ENCODE measurements around the gene SNRPB2. TPM values are rescaled to one million over a fixed set of nuclear protein-coding genes. Genes with fewer than 3 reads are reported as not detected.

Gene SNRPB2
- total RNA-seq, 1 experiment from 2014 or later, result 78.4 TPM

GRCh38 chr20:16761305-16761829 is 31.5 kb downstream of the SNRPB2 start:
- ChIA-PET POLR2A (no interaction called here), CTCF (interaction anchor here (1.0 to 1.6 kb wide), 5 partner anchors 10 to 243 kb away, joined by 3 to 5 read pairs (median 3); no protein-coding TSS in a partner anchor), RAD21 (ENCODE audit: low non-redundant PET in 1 of 2, low total read pairs in 2 of 2, uncharacterized antibody in 2 of 2, unreplicated experiment in 2 of 2) (no interaction called here)
- intact Hi-C loops (cut with micrococcal nuclease), result loop anchor here (1.0 to 2.0 kb wide), 2 partner anchors 61 to 243 kb away; no protein-coding TSS in a partner anchor
- Histone ChIP-seq H3K4me3 (replicated peaks in 1 of 2; ENCODE audit: low read depth in 1 of 2, low read length in 2 of 2) (no peak overlapping the region), H3K9me2 (ENCODE audit: insufficient read depth) (no peaks in the 10 kb centered on the region), H2AFZ (ENCODE audit: low read depth, low read length, poor library complexity, severe bottlenecking) (no peak overlapping the region), H4K20me1 (ENCODE audit: insufficient read depth) (no peaks in the 10 kb centered on the region), H3K4me2 (ENCODE audit: low read length) (no peak overlapping the region), H3K9ac (ENCODE audit: low read length) (no peak overlapping the region), H3K27me3 (ENCODE audit: insufficient read depth, low read length) (peaks cover 33% of the 10 kb centered on the region), H3K27ac (ENCODE audit: low read depth, low read length) (no peak overlapping the region), H3K4me1 (ENCODE audit: control insufficient read depth in 1 of 2, insufficient read depth in 2 of 2, low read length in 2 of 2) (0 out of 4 replicates have a peak, but pooled peaks cover 0 to 6% of the 10 kb centered on the region in 2 experiments), H3K36me3 (ENCODE audit: control insufficient read depth in 1 of 2, insufficient read depth in 2 of 2, low read length in 2 of 2) (no peaks in the 10 kb centered on the region), H3K9me3 (ENCODE audit: control insufficient read depth in 1 of 2, insufficient read depth in 1 of 2, low read depth in 1 of 2, low read length in 2 of 2) (no peaks in the 10 kb centered on the region), H3K79me2 (ENCODE audit: insufficient read depth, low read length) (no peaks in the 10 kb centered on the region)
- TF ChIP-seq RAD21 (IDR thresholded peaks at IDR 0.05; ENCODE audit: low read depth) (peak; percentile 85), EGR1 (IDR thresholded peaks at IDR 0.05; ENCODE audit: low read depth) (no peak), CTCF (IDR thresholded peaks at IDR 0.05 in 2 of 3, conservative IDR thresholded peaks at IDR 0.05 in 1 of 3; ENCODE audit: borderline replicate concordance in 1 of 3, insufficient read depth in 1 of 3, low read depth in 2 of 3, low read length in 2 of 3) (peak; percentile 55 to 82 (median 64); a peak in 5 of 6 replicates)
- no TSS peak for BruUV-seq (replicated peaks)
- peak; percentile 89 for ATAC-seq
- DNase-seq (ENCODE audit: low read depth, low spot score), result peak; percentile 74

GRCh38 chr20:16764560-16764959 is 34.7 kb downstream of the SNRPB2 start:
- intact Hi-C loops (cut with micrococcal nuclease), result no loop called here
- RAD21 ChIA-PET (ENCODE audit: low non-redundant PET in 1 of 2, low total read pairs in 2 of 2, uncharacterized antibody in 2 of 2, unreplicated experiment in 2 of 2), result no interaction called here

More at GRCh38 chr20:16764560-16764959, 34.7 kb downstream of the SNRPB2 start:
- no peak overlapping the region for H3K4me3 ChIP-seq (replicated peaks in 1 of 2; ENCODE audit: low read depth in 1 of 2, low read length in 2 of 2)
- POLR2A ChIA-PET, result no interaction called here
- H3K9ac ChIP-seq (ENCODE audit: low read length), result no peak overlapping the region
- H3K9me2 ChIP-seq (ENCODE audit: insufficient read depth), result no peaks in the 10 kb centered on the region
- ATAC-seq, result no peak
- BruUV-seq (replicated peaks), result no TSS peak
- H3K4me1 ChIP-seq (ENCODE audit: control insufficient read depth in 1 of 2, insufficient read depth in 2 of 2, low read length in 2 of 2), result 0 out of 4 replicates have a peak, but pooled peaks cover 0 to 6% of the 10 kb centered on the region in 2 experiments
- no peak overlapping the region for H3K27ac ChIP-seq (ENCODE audit: low read depth, low read length)
- no peak overlapping the region for H3K4me2 ChIP-seq (ENCODE audit: low read length)
- H3K36me3 ChIP-seq (ENCODE audit: control insufficient read depth in 1 of 2, insufficient read depth in 2 of 2, low read length in 2 of 2), result no peaks in the 10 kb centered on the region
- no peak for TF ChIP-seq POLR2A (IDR thresholded peaks at IDR 0.05; ENCODE audit: borderline replicate concordance, extremely low read depth, insufficient read depth, insufficient read length)
- TF ChIP-seq EGR1 (IDR thresholded peaks at IDR 0.05; ENCODE audit: low read depth), result no peak
- no peak for TF ChIP-seq YY1 (IDR thresholded peaks at IDR 0.05; ENCODE audit: extremely low read depth, insufficient replicate concordance, low read depth, low read length)
- no peak for TF ChIP-seq ZNF274 (IDR thresholded peaks at IDR 0.05; ENCODE audit: low read depth, low read length)
- no peak for TF ChIP-seq SIN3A (IDR thresholded peaks at IDR 0.05; ENCODE audit: low read depth)
- no peak for TF ChIP-seq JUND (IDR thresholded peaks at IDR 0.05)
- DNase-seq (ENCODE audit: low read depth, low spot score), result no peak
- H4K20me1 ChIP-seq (ENCODE audit: insufficient read depth), result no peaks in the 10 kb centered on the region
- no peaks in the 10 kb centered on the region for H3K79me2 ChIP-seq (ENCODE audit: insufficient read depth, low read length)
- CTCF ChIA-PET, result no interaction called here
- H2AFZ ChIP-seq (ENCODE audit: low read depth, low read length, poor library complexity, severe bottlenecking), result no peak overlapping the region
- H3K9me3 ChIP-seq (ENCODE audit: control insufficient read depth in 1 of 2, insufficient read depth in 1 of 2, low read depth in 1 of 2, low read length in 2 of 2), result no peaks in the 10 kb centered on the region
- H3K27me3 ChIP-seq (ENCODE audit: insufficient read depth, low read length), result peaks cover 39% of the 10 kb centered on the region
